Sigmoid colon (tissue), 7 donors: Measurements from ENCODE around the gene MICAL2. TPM values are rescaled to one million over a fixed set of nuclear protein-coding genes. Genes with fewer than 3 reads are reported as not detected.

Experiments used
- DNase-seq: peaks from one replicate; pipeline ENCODE4 v3.0.0-alpha.2; 2019
- H3K27ac ChIP-seq, 4 donors: fragments of 200-600 bp; sonication (generic); one replicate each; pipeline ENCODE4 v1.5.1; 2016 to 2019; ENCODE audit warnings: mild to moderate bottlenecking in 1 of 4
- H3K27me3 ChIP-seq, 3 donors: fragments of 200-600 bp; sonication (generic); one replicate each; pipeline ENCODE4 v1.5.1; 2019; ENCODE audit warnings: mild to moderate bottlenecking in 1 of 3
- H3K36me3 ChIP-seq, 4 donors: fragments of 200-600 bp; sonication (generic); one replicate each; pipeline ENCODE4 v1.5.1; 2016 to 2019
- H3K4me1 ChIP-seq, 4 donors: fragments of 200-600 bp; sonication (generic); one replicate each; pipeline ENCODE4 v1.5.1; 2017 to 2019
- H3K4me3 ChIP-seq, 4 donors: fragments of 200-600 bp; sonication (generic); one replicate each; pipeline ENCODE4 v1.5.1; 2017 to 2019; ENCODE audit warnings: mild to moderate bottlenecking in 2 of 4, moderate library complexity in 1 of 4
- H3K9me3 ChIP-seq, 4 donors: fragments of 200-600 bp in 3 of 4; sonication (generic) in 3 of 4; one replicate each; pipeline versions ENCODE4 v1.5.1 to v1.6.1; 2013 to 2019
- EP300 ChIP-seq, 4 donors: sonication (generic); formaldehyde crosslinking; IDR thresholded peaks; one replicate each; pipeline ENCODE4 v1.6.1; 2017; ENCODE audit warnings: antibody characterized with exemption in 4 of 4
- POLR2A ChIP-seq, 2 donors: fragments of 450-650 bp; IDR thresholded peaks; one replicate each; pipeline ENCODE4 v1.6.1; 2016; ENCODE audit warnings: antibody characterized with exemption in 2 of 2, mild to moderate bottlenecking in 2 of 2, moderate library complexity in 2 of 2
- POLR2AphosphoS5 ChIP-seq, 4 donors: sonication (generic); formaldehyde crosslinking; IDR thresholded peaks; one replicate each; pipeline ENCODE4 v1.6.1; 2017; ENCODE audit warnings: antibody characterized with exemption in 4 of 4
- WGBS, 2 donors: extraction: QIAGEN DNeasy Blood & Tissue Kit; methylation state at CpG; one replicate each; pipeline ENCODE4 v1.1.7; 2013; 5-methylcytosine and 5-hydroxymethylcytosine counted together
- intact Hi-C: fragments of 100-400 bp; cut with DNase I; formaldehyde crosslinking; loops from one replicate; pipeline ENCODE4 v1.15.1; 2023
- polyA plus RNA-seq, 3 donors: library from polyadenylated mRNA; stranded (reverse); fragments of 200-250 nt; gene quantifications; one replicate each; pipeline ENCODE4 v1.2.3, GENCODE V29; 2013
- total RNA-seq, 4 donors: library from RNA; depleted of rRNA; stranded (reverse); fragments of >200 nt; gene quantifications; one replicate each; pipeline ENCODE4 v1.1.0, GENCODE V29; 2016
- TF ChIP-seq, protein P1 (sequence below), 4 experiments: fragments of 450-650 bp in 3 of 4; fragments of 200-600 bp in 1 of 4; IDR thresholded peaks; one replicate each; pipeline ENCODE4 v1.5.1; 2016 to 2019; ENCODE audit warnings: antibody characterized with exemption in 4 of 4, mild to moderate bottlenecking in 3 of 4, moderate library complexity in 2 of 4
- donor health status: healthy with polysubstance abuse.
- donor health status: Bipolar disorder and iron deficiency.
- donor health status: healthy.

Gene MICAL2
- total and polyA plus RNA-seq, 7 donors, result 36.6 to 145 (median 115) TPM

GRCh38 chr11:12127206-12127898, 17.0 kb downstream of the MICAL2 start:
- H3K27me3 ChIP-seq, result no peaks in the 10 kb centered on the region
- no peak for DNase-seq
- TF ChIP-seq POLR2A (IDR thresholded peaks at IDR 0.05), result no peak
- TF ChIP-seq EP300 (IDR thresholded peaks at IDR 0.05), result no peak
- TF ChIP-seq POLR2AphosphoS5 (IDR thresholded peaks at IDR 0.05), result no peak
- TF ChIP-seq, protein P1, sequence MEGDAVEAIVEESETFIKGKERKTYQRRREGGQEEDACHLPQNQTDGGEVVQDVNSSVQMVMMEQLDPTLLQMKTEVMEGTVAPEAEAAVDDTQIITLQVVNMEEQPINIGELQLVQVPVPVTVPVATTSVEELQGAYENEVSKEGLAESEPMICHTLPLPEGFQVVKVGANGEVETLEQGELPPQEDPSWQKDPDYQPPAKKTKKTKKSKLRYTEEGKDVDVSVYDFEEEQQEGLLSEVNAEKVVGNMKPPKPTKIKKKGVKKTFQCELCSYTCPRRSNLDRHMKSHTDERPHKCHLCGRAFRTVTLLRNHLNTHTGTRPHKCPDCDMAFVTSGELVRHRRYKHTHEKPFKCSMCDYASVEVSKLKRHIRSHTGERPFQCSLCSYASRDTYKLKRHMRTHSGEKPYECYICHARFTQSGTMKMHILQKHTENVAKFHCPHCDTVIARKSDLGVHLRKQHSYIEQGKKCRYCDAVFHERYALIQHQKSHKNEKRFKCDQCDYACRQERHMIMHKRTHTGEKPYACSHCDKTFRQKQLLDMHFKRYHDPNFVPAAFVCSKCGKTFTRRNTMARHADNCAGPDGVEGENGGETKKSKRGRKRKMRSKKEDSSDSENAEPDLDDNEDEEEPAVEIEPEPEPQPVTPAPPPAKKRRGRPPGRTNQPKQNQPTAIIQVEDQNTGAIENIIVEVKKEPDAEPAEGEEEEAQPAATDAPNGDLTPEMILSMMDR (IDR thresholded peaks at IDR 0.05), result no peak
- H3K9me3 ChIP-seq, result no peaks in the 10 kb centered on the region
- no peak overlapping the region for H3K4me3 ChIP-seq
- peaks cover 0 to 83% (median 61%) of the 10 kb centered on the region in 4 donors for H3K4me1 ChIP-seq
- intact Hi-C loops, result no loop called here
- peak overlapping the region in 3 of 4 donors; percentile 3 to 36 (median 22) for H3K27ac ChIP-seq
- H3K36me3 ChIP-seq, result no peaks in the 10 kb centered on the region
- WGBS, 2 donors, result 78 to 87% methylated on average over 4 of the region's 4 CpGs

GRCh38 chr11:12128301-12128751, 17.9 kb downstream of the MICAL2 start:
- H3K4me3 ChIP-seq, result no peak overlapping the region

GRCh38 chr11:12129227-12129626, 18.8 kb downstream of the MICAL2 start:
- H3K9me3 ChIP-seq, result no peaks in the 10 kb centered on the region
- H3K36me3 ChIP-seq, result no peaks in the 10 kb centered on the region
- H3K27ac ChIP-seq, result no peak overlapping the region
- H3K4me1 ChIP-seq, result peaks cover 0 to 82% (median 60%) of the 10 kb centered on the region in 4 donors
- DNase-seq, result no peak
- WGBS, 2 donors, result 86 to 89% methylated on average over 4 of the region's 4 CpGs
- H3K4me3 ChIP-seq, result no peak overlapping the region
- TF ChIP-seq POLR2A (IDR thresholded peaks at IDR 0.05) (no peak), EP300 (IDR thresholded peaks at IDR 0.05) (no peak), POLR2AphosphoS5 (IDR thresholded peaks at IDR 0.05) (no peak)
- TF ChIP-seq, protein P1 (IDR thresholded peaks at IDR 0.05), result no peak
- intact Hi-C loops, result no loop called here
- no peaks in the 10 kb centered on the region for H3K27me3 ChIP-seq

More at GRCh38 chr11:12128301-12128751, 17.9 kb downstream of the MICAL2 start:
- no peaks in the 10 kb centered on the region for H3K27me3 ChIP-seq
- H3K27ac ChIP-seq, result peak overlapping the region in 1 of 4 donors; percentile 20
- no peak for DNase-seq
- intact Hi-C loops, result no loop called here
- TF ChIP-seq EP300 (IDR thresholded peaks at IDR 0.05), result no peak
- TF ChIP-seq, protein P1 (IDR thresholded peaks at IDR 0.05), result no peak
- H3K9me3 ChIP-seq, result no peaks in the 10 kb centered on the region
- 92 to 94% methylated on average over 1 of the region's 1 CpG for WGBS, 2 donors
- H3K4me1 ChIP-seq, result peaks cover 0 to 83% (median 65%) of the 10 kb centered on the region in 4 donors
- H3K36me3 ChIP-seq, result no peaks in the 10 kb centered on the region

- TF ChIP-seq POLR2AphosphoS5 (IDR thresholded peaks at IDR 0.05) (no peak), POLR2A (IDR thresholded peaks at IDR 0.05) (no peak), EP300 (IDR thresholded peaks at IDR 0.05) (no peak)
- TF ChIP-seq, protein P1 (IDR thresholded peaks at IDR 0.05), result no peak
- Histone ChIP-seq H3K4me1 (peaks cover 0 to 77% (median 60%) of the 10 kb centered on the region in 4 donors), H3K27me3 (no peaks in the 10 kb centered on the region), H3K9me3 (no peaks in the 10 kb centered on the region), H3K36me3 (no peaks in the 10 kb centered on the region), H3K27ac (peak overlapping the region in 2 of 4 donors; percentile 0 to 17), H3K4me3 (no peak overlapping the region)
- WGBS, 2 donors, result 63 to 84% methylated on average over 3 of the region's 3 CpGs
- intact Hi-C loops, result no loop called here
- DNase-seq, result no peak
Measured at GRCh38 chr11:12130180-12130980, 20.0 kb downstream of the MICAL2 start.
